Hepatic stellate cell (primary cell): ENCODE data around the gene EDIL3.

ENCODE experiments used
- DNase-seq: peaks from one replicate; pipeline ENCODE4 v3.0.0; 2011; ENCODE audit warnings: low spot score

The EDIL3 gene

DNA sequence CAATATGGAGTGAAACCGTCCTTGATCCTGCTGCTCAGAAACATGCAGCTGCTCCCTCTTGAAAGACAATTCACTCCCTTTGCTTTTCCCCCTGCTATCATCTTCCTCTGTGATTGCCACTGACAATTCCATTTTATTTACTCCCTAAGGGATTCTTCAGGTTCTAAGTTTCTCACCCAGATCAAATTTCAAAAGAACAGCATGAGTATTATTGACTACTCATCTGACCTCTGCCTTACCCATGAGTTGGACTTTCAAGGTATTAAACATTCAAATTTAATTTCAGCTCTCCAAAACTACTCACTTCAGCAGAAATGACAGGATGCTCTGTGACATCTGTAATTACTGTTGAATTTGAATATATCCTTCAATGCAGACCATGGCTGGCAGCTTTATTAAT lies 427.5 kb downstream of the EDIL3 start:
- no peak for DNase-seq

DNA sequence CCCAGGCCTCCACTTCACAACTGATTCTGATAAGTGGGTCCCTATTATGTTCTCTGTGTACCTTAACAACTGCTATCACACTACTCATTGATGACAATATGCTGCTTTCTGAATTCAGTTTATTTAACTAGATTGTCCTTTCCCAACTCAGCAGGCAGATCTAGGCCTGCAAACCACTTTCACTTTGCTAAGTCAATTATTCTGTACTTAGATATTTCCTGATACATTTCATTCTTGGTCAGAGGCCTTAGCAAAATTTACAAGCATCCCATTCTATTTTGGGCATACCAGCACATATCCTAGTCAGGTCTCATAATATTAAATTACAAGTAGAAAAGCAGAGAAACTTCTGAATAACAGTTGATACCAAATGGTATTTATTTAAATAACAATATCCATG lies 428.3 kb downstream of the EDIL3 start:
- DNase-seq, result no peak

DNA sequence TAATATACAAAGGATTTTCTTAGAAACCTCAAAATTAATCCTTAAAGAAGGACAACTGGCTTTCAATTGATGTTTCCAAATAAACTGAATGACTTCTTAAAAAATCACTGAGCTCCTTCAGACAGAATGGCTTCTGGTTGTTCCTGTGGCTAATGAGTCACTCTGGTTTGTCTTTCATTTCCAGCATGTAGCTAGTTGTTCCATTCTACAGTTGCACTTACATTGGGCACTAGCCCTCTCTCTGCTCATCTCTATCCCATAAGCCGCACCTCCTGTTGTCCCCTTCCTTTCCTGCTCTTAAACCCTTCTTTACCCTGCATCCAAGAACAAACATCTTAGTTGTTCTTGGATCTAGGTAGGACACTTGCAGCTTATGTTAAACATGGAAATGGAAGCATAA lies 428.8 kb downstream of the EDIL3 start:
- no peak for DNase-seq

DNA sequence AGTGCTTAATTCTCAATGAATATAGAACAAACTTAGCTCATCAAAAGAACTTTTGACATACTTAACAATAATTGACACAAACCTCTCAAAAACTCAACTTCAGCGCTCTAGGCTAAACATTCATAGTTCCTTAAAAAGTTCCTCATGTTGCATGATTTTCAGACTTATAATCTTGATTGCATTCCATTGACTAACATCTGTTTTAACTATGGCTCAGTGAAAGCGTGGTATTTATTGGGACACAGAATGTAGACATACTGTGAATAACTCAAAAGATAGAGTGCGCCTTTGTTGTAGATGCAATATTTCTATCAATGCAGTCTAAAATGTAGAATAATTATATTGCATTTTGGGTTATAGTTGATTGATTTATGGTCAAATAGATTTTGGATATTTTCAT lies 436.9 kb downstream of the EDIL3 start:
- DNase-seq, result no peak

DNA sequence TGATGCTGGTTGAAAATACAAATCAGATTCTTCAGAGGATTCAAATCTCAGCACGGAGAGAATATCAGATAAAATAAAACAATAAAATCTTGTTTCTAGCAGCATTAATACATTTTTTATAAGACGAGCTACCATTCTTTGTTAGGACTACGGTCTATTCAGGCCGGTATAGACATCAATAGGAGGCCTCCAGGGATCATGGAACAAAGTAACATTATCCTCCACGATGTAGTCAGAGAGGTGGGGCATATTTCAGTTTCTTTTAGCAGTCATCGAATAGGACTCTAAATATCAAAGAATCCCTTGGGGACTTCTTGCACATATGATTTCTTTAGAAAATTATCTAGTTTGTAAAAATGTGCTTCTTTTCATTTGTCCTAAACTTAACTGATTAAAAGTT lies 438.2 kb downstream of the EDIL3 start:
- DNase-seq, result no peak

DNA sequence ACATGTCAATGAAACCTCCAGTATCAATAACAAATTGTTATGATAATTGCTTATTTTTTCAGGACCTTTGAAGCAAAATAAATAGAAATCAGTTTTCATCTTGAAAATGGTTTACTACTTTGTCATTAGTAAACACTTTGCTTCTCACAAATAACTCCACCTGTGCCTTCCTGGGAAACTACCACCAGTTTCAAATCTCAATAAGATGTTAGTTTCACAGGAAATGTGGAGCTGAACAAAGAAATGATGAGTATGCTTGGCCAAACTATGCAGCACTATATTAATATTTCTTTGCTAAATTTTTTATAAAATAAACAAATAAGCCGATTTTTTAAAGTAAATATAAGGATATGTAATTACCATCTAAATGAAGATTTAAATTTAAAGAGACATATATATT lies 442.5 kb downstream of the EDIL3 start:
- DNase-seq, result no peak

DNA sequence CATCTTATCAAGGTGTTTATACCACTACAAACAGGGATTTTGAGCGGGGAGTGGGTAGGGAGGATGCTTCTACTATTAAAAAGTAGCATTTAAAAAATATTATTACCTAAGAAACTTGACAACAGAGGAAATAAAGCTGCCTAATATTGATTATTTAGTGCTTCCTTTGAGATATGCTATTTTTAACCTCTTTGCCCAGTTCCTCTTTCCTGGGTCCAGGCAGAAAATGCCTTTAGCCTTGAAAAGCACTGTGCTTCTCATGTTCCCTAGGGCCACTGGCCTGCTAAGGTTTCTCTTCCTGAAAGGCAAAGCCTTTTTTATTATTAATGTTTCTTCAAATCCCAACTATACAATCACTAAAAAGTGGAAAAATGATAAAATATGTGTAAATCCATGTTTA lies 446.8 kb downstream of the EDIL3 start:
- no peak for DNase-seq

DNA sequence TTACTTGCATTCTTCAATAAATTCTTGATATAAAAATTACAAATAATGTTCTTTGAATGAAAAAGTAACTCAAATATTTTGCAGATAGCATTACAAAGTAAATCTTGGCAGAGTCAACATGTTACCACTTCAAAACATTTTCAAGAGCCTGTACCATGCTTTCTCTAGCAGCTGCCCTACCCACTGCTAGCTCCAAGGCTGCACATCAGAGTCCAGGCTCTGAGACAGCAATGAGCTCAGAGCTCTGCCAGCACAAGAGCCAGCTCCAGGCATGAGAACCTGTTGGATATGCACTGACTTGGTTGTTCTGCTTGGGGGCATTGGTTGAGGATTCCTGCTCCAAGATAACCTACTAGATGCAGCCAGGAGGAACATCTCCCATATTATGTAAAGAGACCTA lies 452.7 kb downstream of the EDIL3 start:
- DNase-seq, result no peak

DNA sequence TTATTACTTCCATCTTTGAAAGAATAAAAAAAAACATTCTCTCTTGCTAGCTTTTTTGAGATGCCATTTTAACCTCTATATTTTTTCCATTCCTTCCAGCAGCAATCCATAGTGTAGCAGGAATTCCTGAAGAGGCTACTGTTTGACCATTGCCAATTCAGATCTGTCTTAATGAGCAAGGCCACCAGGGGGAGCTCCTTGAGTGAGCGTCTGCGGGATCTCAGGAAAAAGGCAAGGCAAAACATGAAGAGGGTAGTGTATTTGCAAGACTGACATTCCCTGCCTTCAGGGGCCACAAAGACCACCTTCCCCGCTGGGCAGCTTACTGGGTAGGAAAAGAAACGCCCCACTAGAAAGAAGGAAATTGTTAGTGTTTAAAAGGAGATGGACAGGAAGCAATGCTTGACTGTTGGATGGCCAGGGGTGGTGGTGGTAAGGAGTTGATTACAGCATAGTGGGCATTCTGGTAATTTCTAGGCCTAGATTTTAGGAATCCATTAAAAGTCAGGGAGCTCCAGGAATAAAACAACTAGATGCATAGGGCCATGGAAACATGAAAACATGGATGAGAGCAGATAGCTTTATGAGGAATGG lies 457.4 kb downstream of the EDIL3 start:
- peak; percentile 17 for DNase-seq

DNA sequence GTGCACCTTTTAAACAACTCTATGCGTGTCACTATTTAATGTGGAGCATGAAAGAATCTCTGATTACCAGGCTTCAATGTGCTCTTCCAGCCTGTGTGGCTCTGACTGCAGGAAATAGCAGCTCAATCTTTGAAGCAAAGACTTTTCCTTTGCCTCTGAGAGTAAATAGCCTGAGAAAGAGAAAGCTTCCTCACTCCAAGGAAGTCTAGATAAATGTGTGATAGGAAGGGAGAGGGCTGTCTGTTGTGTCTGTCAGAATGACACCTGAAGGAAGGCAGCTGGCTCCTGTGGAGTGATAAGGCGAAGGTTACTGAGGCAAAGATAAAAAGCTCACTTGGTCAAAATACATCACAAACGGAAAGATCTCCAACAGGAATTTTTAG lies 458.7 kb downstream of the EDIL3 start:
- DNase-seq, result no peak

DNA sequence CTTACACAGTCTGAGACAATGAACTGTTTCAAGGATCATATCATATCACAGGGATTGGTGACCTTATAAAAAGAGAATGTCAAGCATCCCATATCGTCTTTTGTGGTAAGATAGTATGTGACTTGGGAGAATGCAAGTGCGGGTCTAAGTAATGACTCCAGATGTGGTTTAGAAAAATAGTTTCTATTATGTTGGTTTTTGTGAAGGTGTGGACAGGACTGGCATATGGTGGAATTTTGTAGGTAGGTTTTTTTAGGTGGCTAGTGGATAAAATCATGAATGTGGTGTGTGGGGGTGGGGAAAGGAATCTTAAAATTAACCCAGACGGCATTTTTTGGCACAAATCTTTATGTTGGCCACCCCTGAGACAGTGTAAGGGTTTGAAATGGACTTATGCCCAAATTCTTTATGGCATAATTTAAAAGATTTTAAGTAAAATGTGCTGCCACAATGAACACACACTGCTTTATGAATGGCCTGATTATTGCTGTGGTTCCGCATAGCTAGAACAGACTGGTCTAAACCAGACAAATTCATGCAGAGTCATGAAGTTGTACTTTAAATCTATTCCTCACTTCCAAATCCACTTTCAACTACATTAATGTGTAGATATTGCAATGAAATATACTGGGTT lies 459.2 kb downstream of the EDIL3 start:
- peak; percentile 17 for DNase-seq

DNA sequence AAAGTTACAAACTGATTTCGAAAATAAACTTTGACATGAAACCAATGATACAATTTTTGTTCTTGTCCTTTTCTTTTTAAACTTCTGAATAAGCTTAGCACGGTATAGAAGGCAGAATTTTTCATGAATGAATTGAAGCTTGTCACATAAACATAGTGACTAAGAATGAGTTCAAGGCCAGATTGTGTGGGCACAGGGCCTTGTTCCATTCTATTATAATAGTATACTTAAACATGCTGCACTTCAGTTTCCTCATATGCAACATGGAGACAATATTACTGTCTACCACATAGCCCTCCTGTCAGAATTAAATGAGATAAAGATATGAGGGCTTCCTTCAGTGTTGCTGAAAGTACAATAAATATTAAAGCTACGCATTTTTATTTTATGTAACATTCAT lies 459.8 kb downstream of the EDIL3 start:
- DNase-seq, result no peak

DNA sequence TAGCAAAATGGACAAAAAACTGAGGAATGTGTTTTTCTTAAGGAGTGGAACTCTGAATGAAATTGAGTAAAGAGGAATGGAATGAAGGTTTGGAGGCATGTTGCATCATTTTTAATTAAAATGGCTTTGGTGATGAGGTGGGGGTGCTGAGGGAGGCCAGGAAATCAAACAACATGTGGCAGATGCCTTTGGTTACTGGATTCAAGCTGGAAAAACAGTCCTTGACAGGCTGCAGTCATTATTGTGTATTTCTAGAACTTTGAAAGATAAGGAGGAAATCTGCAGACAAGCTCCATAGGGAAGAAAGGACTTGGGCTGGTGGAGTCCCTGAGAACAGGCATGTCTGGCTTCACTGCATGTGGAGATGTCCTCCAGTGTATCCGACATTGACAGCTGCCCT lies 460.5 kb downstream of the EDIL3 start:
- no peak for DNase-seq

DNA sequence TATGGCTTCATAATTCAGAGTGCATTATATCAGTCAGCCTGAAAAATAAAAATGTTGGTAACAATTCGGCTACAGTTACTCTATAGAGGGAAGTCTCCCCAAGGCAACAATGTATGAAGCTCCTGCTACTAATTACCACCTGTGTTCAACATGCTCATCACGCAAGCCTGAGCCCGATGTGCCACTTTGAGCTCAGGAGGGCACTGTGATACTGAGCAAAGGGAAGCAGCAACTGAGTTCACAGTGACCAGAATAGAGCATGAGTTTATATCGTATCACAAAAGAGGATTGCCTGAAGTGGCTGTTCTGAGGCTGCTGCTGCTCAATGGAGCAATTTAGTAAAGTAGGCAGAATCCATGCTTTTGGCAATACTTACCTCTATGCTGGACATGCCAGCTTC lies 462.0 kb downstream of the EDIL3 start:
- no peak for DNase-seq

DNA sequence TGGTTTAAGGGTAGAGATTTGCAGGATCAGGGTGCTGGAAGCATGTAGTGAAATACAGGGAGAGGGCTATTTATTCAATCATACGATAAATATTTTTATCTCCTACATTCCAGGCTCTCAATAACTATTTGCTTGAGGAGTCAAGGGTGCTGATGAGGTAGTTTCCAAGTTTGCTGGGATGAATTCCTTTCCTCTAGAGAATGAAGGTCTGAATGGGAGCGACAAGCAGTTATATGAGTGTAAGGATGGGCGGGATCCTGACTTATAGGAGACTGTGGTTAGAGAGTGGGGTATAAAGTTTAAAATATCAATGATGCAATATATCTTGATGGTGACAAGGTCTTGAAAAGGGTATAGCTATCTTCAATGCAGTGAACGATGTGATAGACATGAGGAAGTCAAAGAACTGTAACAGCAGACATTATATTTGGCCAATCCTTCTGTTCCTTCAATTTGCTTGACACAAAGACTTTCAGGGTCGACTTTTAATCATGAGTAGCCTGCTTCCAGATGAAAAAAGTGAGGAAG lies 462.9 kb downstream of the EDIL3 start:
- DNase-seq, result no peak

DNA sequence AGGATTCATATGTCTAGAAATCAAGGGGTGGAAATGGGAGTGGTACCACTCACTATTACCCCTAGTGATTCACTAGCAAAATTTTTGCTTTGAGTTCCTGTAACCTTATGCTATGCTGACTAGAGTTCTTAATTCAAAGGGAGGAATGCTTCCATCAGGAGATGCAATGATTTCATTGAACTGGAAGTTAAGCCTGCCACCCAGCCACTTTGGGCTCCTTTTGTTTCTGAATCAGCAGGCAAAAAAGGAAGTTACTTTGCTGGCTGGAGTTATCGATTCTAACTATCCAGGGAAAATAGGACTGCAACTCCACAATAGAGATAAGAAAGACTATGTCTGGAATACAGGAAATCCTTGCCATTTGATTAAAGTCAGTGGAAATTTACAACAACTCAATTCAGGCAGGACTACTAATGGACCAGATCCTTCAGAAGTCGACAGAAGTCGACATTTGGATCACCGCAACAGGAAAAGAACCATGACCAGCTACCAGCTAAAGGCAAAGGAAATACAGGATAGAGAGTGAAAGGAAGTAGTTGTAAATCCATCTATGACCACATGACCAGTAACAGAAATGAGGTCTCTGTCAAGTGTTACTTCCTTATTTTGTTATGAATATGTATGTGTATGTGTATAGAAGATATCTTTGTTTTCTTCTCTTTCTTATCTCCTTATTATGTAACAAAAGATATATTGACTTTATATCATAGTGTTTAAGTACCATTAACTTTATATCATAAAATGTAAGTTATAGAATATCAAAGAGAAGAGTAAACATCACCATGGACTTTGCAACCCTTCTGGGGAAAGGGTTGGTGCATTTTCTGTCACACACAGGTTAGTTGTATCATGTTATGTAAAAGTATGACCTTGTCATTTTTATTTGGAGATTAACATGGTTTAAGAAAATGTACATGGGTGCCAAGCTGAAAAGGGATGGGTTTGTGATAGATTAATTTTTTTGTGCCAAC lies 465.3 kb downstream of the EDIL3 start:
- DNase-seq, result no peak

DNA sequence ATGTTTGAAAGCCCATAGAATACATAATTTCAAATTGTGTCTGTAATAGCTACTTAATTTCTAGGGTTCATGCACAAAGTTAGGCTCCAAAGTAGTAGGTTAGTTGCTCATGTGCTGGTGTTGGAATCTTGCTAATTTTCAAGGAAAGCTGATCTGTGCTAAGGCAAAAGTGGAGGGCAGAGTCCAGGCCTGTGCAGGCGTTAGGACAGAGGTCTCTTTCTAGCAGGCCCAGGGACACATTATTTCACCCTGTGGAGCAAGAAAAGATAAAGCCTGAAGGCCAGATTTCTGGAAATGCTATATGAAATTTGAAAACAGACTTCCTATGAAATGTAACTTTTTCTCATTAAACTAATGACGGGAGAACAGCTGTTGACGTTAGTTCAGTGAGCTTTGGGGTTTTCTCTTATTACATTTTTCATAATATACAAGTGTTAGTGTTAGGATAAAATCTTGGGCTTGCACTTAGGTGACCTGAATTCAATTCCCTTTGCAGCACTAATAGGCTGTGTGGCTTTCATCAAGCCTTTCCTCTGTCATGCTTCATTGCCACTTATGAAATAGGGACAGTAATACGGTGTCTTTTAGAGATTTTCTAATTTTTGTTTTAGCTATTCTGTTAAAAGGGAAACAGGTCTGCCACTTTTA lies 467.3 kb downstream of the EDIL3 start:
- DNase-seq, result no peak

DNA sequence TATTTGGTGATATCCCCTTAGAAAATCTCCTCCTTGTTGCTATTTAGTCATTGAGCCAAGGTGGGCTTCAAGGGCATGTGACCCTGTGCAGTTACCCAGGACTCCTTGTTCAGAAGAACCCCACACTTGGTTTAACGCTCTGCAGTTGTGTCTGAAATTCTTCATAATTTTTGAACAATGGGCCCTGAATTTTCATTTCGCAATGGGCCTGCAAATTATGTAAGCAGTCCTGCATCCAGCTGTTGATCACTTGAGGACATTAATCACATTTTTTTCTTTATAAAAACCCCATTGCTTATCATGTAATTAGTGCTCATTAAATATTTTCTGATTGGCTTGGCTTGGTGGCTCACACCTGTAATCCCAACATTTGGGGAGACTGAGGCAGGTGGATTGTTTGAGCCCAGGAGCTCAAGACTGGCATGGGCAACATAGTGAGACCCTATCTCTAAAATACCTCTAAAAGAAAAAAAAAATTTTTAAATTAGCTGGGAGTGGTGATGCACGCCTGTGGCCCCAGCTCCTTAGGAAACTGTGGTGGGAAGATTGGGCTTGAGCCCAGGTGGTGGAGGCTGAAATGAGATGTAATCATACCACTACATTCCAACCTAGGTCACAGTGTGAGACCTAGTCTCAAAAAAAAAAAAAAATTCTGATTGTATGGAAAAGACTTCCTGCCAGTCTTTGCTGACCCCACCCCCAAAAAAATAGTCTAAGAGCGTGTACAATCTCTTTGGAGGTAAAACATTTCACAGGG lies 469.8 kb downstream of the EDIL3 start:
- no peak for DNase-seq

DNA sequence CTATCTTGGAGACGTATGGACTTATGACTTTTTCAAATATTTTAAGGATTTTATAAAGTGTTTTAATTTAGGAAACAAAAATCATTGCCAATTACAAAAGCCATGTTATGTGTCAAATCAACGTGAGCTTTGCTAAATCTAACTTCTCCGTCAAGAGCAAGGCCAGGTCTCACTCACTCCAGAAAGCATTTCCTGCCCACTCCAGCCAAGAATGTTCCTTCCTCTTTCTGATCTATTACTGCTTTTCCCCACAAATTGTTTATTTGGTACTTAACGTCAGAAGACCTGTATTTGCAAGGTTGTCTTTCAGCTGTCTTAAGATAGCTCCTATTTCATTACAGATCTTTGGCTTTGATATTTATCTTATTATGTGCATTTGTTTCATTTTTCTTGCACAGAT lies 470.5 kb downstream of the EDIL3 start:
- DNase-seq, result no peak

DNA sequence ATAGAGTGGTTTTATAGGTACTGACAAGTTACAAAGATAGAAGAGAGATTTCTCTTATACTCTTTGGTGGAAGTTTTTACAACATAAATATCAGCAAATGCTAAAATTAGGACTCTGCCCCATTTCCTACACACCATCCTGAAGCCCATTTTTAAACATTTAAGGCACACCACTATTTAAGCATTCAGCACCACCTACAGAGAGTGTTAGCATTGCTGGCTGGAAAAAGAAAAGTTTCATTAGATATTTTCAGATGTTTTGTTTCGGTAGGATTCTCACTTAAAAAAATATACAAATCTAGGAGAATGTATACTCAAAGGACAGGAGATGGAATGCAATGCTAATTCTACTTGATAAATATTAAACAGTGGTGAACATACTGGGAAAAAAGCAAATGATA lies 471.1 kb downstream of the EDIL3 start:
- DNase-seq, result no peak

DNA sequence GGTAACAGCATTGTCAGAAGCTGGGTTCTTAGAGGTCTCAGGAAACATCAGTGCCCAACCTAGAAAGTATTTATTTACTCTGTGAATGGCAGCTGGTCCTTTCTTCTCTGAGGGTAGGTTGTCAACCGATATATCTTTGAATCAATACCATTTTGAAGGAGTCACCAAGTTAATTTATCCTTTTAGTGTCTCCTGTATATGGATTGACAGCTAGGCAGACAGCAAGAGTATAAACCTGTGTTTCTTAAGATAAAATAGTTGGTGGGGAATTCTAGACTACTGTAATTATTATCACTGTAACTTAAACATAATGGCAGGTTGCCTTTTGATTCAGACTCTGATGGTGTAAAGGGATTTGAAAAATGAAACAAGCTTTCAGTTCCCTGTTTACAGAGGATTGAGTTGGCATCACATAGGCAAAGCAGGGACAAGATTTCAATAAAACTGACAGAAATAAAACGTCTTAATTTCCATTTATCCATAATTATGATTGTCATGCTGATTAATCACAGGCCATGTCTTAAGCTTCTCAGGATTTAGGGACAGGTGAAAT lies 473.2 kb downstream of the EDIL3 start:
- DNase-seq, result no peak
